Measurements from ENCODE around the gene NR1D1. TPM values are rescaled to one million over a fixed set of nuclear protein-coding genes. Genes with fewer than 3 reads are reported as not detected.

Gene NR1D1
- total RNA-seq, 3 donors from 2014 or later: 8.8 to 10.5 (median 9.2) TPM

DNA sequence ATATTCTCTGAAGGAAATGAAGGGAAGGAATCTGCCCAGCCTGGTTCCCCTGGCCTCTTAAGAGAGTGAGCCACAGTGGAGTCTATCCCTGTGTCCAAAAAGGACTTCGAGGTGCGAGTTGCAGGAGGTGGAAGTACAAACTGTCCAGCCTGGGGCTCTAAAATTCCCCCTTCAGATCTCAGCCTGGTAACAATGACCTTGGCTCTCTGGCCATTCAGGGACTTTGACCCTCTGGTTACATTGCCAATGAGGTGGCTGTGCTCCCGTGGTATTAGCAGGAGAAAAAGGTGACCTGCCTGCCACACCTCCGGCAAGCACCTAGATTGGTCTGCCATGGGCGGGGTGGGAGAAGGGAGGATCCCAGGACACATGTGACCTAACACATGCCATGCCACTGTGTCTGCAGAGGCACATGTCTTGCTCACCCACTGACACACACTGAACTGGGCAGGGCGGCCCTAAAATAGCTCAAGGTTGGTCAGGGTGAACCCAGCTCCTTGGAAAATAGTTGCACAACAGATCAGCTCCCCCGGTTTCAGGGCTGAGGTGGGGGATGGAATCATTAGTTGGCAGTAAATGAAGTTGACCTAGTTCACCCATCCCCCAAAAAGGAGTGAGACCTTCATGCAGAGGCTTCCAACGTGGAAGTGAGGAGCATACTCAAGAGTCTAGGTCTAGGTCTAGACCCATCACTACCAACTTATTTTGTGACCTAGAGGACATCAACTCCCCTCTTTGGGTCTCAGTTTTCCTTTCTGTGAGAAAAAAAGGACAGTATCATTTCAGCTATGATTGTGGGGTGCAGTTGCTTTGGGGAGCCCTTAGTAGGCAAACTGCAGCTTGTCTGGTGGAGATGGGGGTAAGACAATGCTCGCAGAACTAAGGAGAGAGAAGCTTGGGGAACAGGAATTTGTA, 2.2 kb downstream of the NR1D1 start:
- H3K4me3 ChIP-seq: peak overlapping the region; percentile 64 to 84 (median 80)
- H3K27me3 ChIP-seq: no peaks in the 10 kb centered on the region
- no peaks in the 10 kb centered on the region for H3K36me3 ChIP-seq
- no peaks in the 10 kb centered on the region for H3K9me3 ChIP-seq
- peaks cover 30 to 37% of the 10 kb centered on the region in 2 donors for H3K4me1 ChIP-seq
- peak overlapping the region; percentile 95 to 99 for H3K27ac ChIP-seq
- TF ChIP-seq POLR2A (IDR thresholded peaks at IDR 0.05) (no peak), POLR2AphosphoS5 (IDR thresholded peaks at IDR 0.05) (peak; percentile 6 to 76 (median 33))
- TF ChIP-seq, protein P1, sequence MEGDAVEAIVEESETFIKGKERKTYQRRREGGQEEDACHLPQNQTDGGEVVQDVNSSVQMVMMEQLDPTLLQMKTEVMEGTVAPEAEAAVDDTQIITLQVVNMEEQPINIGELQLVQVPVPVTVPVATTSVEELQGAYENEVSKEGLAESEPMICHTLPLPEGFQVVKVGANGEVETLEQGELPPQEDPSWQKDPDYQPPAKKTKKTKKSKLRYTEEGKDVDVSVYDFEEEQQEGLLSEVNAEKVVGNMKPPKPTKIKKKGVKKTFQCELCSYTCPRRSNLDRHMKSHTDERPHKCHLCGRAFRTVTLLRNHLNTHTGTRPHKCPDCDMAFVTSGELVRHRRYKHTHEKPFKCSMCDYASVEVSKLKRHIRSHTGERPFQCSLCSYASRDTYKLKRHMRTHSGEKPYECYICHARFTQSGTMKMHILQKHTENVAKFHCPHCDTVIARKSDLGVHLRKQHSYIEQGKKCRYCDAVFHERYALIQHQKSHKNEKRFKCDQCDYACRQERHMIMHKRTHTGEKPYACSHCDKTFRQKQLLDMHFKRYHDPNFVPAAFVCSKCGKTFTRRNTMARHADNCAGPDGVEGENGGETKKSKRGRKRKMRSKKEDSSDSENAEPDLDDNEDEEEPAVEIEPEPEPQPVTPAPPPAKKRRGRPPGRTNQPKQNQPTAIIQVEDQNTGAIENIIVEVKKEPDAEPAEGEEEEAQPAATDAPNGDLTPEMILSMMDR (IDR thresholded peaks at IDR 0.05): peak in 1 of 3 donors; percentile 11
- DNase-seq (ENCODE audit: low spot score in 2 of 2): peak in 1 of 2 donors; percentile 79
- intact Hi-C loops (cut with DNase I; ENCODE audit: low total_unique reads): no loop called here

DNA sequence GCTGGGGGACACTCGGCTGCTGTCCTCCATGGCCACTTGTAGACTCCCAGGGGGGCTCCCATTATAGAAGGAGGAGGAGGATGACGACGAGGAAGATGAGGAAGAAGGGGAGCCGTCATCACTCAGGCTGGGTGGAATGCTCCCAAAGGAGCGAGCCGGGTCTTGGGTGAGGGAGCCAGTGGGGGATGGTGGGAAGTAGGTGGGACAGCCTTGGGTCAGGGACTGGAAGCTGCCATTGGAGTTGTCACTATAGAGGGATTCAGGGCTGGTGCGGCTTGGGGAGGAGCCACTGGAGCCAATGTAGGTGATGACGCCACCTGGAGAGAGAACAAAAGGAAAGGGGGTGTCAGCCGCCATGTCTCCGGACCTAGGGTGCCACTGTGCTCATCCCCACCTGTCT, 3.3 kb downstream of the NR1D1 start:
- Histone ChIP-seq H3K27me3 (no peaks in the 10 kb centered on the region), H3K27ac (peak overlapping the region; percentile 95 to 99), H3K36me3 (no peaks in the 10 kb centered on the region), H3K4me1 (peaks cover 29 to 35% of the 10 kb centered on the region in 2 donors), H3K9me3 (no peaks in the 10 kb centered on the region), H3K4me3 (peak overlapping the region in 2 of 3 donors; percentile 80 to 84)
- TF ChIP-seq, protein P1 (IDR thresholded peaks at IDR 0.05): no peak
- TF ChIP-seq POLR2A (IDR thresholded peaks at IDR 0.05): no peak
- TF ChIP-seq POLR2AphosphoS5 (IDR thresholded peaks at IDR 0.05): no peak
- intact Hi-C loops (cut with DNase I; ENCODE audit: low total_unique reads): no loop called here
- DNase-seq (ENCODE audit: low spot score in 2 of 2): no peak

DNA sequence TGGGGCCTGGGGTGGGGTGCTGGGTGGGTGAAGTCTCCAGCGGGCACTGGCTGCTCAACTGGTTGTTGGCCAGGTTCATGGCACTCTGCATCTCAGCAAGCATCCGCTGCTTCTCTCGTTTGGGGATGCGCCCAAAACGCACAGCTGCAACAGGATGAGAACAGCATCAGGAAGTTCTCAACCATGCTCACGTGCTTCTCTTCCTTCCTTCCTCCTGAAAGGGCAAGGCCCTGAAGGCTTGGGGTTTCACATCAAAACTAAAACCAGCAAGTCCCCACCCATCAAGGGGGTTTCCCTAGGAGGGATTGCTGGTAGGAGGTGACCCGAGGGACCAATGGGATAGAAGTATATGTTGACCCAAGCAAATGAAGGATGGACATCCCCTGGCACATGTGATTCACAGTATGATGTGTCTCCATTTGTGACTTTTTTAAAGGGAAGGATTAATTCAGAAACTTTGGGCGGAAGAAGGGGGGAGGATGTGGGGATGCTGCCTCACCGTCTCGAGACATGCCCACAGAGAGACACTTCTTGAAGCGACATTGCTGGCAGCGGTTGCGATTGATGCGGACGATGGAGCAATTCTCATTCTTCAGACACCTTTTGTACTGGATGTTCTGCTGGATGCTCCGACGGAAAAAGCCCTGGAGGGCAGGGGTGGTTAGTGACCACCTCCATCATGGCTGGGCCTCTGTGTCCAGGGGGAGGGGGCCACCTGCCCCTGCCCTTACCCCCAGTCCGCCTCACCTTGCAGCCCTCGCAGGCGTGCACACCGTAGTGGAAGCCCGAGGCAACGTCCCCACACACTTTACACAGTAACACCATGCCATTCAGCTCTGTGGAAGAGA, 4.2 kb downstream of the NR1D1 start:
- intact Hi-C loops (cut with DNase I; ENCODE audit: low total_unique reads): no loop called here
- H3K4me1 ChIP-seq: peaks cover 25 to 36% of the 10 kb centered on the region in 2 donors
- DNase-seq (ENCODE audit: low spot score in 2 of 2): no peak
- peak overlapping the region in 1 of 3 donors; percentile 84 for H3K4me3 ChIP-seq
- H3K36me3 ChIP-seq: no peaks in the 10 kb centered on the region
- no peaks in the 10 kb centered on the region for H3K9me3 ChIP-seq
- TF ChIP-seq POLR2A (IDR thresholded peaks at IDR 0.05) (no peak), POLR2AphosphoS5 (IDR thresholded peaks at IDR 0.05) (peak; percentile 13 to 53 (median 30))
- H3K27ac ChIP-seq: peak overlapping the region; percentile 95 to 99
- no peaks in the 10 kb centered on the region for H3K27me3 ChIP-seq

DNA sequence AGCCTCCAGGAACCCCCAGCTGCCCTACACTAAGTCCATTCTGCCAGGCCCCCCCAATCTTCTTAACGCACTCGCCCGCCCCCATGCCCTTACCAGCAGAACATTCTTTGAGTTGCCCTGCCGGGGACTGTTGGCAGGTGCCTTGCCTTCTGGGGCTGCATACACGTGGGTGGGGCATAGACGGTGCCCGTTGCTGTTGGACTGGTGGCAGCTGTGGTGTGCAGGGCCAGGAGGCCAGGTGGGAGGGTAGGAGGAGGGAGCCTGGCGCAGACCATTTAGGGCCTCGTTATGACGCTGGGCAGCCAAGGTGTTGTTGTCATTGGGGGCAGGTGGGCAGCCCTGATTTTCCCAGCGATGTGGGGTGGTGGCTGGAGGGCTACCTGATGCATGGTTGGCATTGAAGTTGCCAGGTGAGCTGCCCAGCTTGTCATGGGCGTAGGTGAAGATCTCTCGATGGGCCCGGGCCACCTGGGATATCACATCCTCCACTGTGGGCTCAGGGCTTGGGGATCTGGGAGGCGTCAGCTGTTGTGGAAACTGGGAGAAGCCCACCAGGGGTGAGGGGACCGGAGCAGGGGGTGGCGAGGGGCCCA, 4.9 kb downstream of the NR1D1 start:
- Histone ChIP-seq H3K4me1 (peaks cover 23 to 36% of the 10 kb centered on the region in 2 donors), H3K27ac (peak overlapping the region; percentile 95 to 99), H3K4me3 (peak overlapping the region in 1 of 3 donors; percentile 32), H3K36me3 (no peaks in the 10 kb centered on the region), H3K27me3 (no peaks in the 10 kb centered on the region), H3K9me3 (no peaks in the 10 kb centered on the region)
- intact Hi-C loops (cut with DNase I; ENCODE audit: low total_unique reads): no loop called here
- DNase-seq (ENCODE audit: low spot score in 2 of 2): peak in 1 of 2 donors; percentile 47
- TF ChIP-seq POLR2A (IDR thresholded peaks at IDR 0.05) (no peak), POLR2AphosphoS5 (IDR thresholded peaks at IDR 0.05) (peak in 1 of 3 donors; percentile 34)

DNA sequence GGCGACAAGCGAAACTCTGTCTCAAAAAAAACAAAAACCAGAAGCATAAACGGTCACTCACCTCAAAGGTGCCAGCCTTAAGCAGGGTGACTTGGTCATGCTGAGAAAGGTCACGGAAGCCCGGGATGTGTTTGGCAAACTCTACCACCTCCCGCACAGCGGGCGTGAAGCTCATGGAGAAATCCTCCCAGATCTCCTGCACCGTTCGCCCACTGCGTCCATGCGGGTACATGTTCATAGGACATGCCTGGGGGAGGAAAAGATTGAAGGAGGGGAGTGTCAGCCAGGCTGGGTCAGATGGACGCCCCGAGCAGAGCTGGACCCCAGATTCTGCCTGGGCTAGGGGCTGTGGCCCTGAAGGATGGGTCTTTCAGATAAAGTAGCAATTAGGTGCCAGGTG, 5.5 kb downstream of the NR1D1 start:
- intact Hi-C loops (cut with DNase I; ENCODE audit: low total_unique reads): no loop called here
- Histone ChIP-seq H3K4me3 (no peak overlapping the region), H3K27me3 (no peaks in the 10 kb centered on the region), H3K9me3 (no peaks in the 10 kb centered on the region), H3K4me1 (peaks cover 23 to 36% of the 10 kb centered on the region in 2 donors), H3K36me3 (no peaks in the 10 kb centered on the region), H3K27ac (peak overlapping the region; percentile 95 to 99)
- no peak for DNase-seq (ENCODE audit: low spot score in 2 of 2)
- TF ChIP-seq POLR2A (IDR thresholded peaks at IDR 0.05): no peak
- TF ChIP-seq POLR2AphosphoS5 (IDR thresholded peaks at IDR 0.05): peak in 1 of 3 donors; percentile 15

DNA sequence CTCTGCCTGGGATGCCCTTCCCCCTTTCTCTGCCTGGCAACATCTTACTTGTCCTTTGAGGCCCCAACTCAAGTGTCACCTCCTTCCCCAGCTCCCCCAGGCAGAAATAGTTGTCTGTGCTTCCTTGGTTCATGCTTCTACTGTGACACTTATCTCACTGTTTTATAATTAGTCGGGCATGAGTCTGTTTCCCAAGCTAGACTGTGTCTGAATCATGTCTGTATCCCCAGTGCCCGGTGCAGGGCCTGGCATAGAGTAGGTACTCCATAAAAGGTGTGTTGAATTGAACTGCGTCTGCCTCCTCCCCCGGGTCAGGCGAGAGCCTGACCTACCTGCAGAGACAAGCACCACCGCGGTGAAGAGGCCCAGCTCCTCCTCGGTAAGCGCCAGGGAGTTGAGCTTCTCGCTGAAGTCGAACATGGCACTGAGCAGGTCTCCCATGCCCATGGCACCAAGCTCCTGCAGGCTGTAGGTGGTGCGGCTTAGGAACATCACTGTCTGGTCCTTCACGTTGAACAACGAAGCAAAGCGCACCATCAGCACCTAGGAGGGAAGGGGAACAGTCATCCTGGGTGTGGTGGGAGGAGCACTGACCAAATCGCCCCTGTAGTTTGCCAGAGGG, 6.7 kb downstream of the NR1D1 start:
- TF ChIP-seq POLR2A (IDR thresholded peaks at IDR 0.05) (no peak), POLR2AphosphoS5 (IDR thresholded peaks at IDR 0.05) (no peak)
- Histone ChIP-seq H3K27me3 (no peaks in the 10 kb centered on the region), H3K27ac (peak overlapping the region; percentile 95 to 99), H3K36me3 (no peaks in the 10 kb centered on the region), H3K4me3 (peak overlapping the region in 1 of 3 donors; percentile 7), H3K9me3 (no peaks in the 10 kb centered on the region), H3K4me1 (peaks cover 23 to 36% of the 10 kb centered on the region in 2 donors)
- intact Hi-C loops (cut with DNase I; ENCODE audit: low total_unique reads): no loop called here
- peak in 1 of 2 donors; percentile 35 for DNase-seq (ENCODE audit: low spot score in 2 of 2)
